HL-60/S4 (cell line): ENCODE results near the gene CXXC5.

ENCODE experiments used
- in situ Hi-C: fragments of 300-500 bp; cut with MboI; formaldehyde crosslinking; loops from 2 replicates; pipeline ENCODE4 v1.14.3; 2022; ENCODE audit warnings: low sequenced_read_pairs

CXXC5 gene

DNA sequence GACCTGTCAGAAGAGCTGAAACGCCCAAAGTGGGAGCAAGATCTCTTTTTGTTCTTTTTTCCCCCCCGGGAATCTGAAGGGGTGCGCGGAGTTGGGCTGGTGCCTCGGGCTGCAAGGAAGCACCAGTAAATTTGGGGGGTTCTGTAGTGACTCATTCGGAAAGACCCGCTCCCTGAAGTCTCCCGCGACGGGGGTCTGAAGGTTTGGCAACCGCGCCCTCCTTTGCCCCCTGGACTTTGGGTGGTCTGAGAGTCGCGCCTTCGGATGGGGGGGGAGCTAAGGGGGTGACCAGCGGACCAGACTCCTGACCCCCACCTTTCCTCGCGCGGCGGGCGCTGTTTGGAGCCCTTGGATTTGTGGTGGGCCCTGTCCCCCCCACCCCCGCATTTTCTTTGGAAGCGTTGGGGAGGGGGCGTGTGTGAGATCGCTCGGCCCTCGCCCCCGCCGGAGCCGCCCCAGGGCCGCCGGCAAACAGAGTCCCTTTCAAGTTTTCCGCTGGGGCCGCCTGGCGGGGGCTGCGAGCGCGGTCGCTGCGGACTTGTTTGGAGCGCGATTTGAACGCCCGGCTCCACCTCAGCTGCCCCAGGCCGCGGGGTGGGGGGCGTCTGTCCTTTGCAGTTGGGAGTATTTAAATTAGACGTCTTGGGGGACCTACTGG is 2.0 kb downstream of the CXXC5 start:
- in situ Hi-C loops: no loop called here

DNA sequence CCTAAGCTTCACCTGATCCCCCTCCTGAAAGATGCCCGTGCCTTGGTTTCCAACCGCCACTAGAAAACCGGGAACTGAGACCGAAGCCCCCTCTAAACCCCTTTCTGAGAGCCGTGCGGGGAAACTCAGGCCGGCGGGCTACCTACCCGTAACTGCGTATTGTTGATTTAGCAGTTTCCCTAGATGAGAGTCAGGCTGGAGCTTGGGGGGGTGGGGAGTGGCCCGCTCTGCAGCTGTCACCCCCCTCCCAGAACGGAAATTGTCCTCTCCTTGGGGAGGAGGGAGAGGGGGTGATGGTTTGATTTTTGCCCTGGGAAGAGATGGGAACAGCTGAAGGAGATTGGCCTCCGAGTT is 2.5 kb downstream of the CXXC5 start:
- in situ Hi-C loops: no loop called here

DNA sequence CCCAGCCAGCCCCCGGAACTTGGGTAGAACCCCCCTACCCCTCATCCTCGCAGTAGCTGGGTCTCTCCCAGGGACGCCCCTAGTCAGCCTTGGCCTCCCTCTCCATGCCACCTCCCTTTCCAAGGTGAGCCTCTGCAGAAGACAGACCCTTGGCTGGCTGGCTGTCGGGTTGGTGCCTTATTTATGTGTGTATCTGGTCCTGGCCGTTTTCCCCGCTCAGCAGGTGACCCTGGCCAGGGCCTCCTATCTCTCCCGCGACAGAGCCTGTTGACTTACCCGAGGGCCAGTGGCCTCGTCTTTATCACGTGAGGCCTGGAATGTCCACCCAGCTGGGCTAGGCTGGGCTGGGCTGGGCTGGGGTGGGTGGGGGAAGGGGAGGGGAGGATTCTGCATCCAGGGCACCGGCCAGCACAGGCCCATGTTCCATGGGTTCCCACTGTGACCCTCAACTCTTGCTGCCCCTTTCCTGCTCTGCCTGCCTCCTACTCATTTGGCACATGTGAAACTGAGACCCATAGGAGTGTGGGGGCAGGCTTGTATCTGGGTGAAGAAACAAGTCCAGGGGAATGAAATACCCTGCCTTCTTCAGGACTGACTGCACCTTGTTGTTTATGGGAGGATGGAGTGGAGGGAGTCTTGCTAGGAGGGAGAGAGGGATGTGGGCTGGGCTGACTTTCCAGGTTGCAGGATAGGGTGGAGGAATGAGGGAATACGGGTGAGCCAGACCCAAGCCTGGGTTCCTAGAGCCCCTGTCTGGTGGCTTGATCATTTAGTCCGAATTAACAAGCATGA is 3.1 kb downstream of the CXXC5 start:
- in situ Hi-C loops: no loop called here

DNA sequence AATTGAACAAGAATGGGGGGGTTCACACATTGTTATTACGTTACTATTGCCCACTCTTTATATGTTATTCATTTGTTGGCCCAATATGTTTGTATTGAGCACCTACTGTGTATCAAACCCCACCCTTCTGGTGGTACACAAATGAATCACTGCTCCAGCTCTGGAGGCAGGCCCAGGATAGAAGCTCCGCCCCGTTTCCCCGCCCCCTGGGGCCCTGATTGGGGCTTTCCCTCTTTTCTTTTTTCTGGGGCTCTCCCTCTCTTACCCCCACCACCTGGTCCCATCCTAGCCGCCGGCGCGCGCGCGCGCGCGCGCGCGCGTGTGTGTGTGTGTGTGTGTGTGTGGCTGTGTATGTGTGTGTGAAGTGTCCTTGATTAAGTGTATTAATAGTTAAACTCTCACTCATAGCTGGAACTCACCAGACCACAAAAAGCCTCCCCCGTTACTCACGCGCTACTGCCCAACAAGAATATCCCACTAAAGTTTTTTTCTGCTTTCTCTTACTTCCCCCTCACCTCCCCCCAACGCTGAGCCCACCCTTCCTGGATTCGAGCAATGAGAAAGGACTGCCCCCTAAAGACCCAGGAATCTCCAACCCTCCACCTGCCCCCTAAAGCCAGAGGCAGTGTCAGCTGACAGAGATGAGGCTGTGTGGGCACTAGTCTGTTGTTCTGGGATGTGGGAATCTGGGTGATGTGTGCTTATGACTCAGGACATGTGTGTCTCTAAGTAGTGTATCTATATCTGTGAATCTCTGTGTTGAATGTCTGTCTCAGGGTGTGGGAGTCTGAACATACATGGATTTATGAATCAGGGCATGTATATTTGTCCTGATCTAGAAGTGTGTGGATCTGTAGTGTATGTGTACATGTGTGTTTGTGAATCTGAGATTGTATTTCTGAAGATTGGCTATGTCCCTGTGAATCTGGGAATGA is 4.0 kb downstream of the CXXC5 start:
- in situ Hi-C loops: no loop called here

DNA sequence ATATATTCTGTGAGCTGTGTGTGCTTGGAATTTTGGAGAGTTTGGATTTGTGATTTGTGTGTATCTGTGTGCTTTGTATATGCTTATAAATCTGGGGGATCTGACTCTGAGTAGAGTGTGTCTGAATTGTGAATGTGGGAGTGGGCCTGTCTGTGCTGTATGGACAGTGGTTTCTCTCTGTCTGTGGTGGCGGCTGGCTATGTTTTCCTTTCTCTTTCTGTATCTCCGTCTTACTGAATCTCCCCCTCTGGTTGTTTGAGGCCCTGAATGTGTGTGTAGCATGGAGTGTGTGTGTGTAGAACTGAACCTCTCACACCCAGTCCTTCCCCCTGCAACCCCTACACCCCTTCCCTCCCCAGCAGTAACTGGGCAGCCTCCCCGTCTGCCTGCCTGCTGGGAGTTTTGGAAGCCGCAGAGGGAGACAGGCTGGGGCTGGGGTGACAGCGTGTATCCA is 4.7 kb downstream of the CXXC5 start:
- in situ Hi-C loops: no loop called here

DNA sequence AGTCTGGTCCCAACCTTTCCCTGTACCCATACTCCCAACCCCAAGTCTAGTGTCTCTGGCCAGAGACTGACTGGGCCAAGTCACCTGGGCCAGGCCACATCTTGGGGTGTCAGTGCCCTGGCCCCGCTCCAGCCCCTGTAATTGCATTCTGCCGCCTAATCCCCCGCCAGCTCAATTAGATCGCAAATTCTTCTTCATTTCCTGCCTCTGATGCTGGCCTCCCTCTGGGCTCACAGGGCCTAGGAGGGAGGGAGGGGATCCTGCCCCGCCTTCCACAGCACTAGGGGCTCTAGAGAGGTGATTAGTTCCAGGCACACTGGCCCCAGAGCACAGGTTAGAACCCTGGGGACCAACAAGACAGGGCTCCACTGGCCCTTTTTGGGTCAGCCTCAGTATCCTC is 5.5 kb downstream of the CXXC5 start:
- in situ Hi-C loops: no loop called here

DNA sequence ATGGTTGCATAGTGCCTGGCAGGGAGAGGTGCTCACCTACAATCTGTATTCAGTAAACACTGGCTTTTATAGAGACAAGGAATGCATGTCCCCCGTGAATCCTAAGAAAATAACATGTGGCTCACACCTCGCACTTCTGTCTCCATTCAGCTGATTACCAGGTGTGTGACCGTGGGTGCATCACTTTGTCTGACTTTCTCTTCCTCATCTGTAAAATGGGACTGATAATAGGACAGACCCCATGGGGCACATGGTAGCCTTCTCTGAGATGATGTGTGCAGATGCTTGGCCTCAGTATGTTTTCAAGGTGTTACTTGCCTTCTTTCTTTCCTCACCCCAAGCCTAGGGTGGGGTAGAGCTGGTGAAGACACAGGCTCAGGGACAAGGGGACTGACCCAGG is 6.3 kb downstream of the CXXC5 start:
- in situ Hi-C loops: no loop called here

DNA sequence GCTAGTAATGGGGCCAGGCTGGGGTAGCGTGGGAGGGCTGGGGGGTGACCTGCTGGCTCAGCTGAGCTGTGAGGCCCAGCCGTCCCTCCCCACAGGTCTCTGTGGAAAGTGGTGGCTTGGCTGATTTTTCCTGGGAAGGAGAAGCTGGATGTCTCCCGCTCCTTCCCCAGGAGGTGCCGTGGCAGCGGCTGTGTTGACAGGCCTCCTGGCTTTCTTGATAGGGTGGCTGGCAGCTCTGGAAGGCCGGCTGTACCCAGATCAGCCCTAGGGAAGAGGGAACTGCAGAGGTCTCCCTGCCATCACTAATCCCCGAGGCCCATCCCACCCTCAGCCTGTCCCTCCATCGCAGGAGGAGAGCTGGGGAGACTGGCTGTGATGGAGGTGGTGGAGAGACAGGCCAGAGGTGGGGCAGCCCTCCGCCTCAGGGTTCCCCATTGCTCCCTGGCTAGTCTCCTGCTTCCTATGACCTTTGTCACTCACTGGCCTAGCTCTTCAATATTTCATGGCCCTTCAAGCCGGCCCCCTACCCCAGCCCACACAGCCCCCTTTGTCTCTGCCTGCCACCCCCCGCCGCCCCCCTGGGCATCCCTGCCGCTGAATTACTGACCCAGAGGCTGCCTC is 6.8 kb downstream of the CXXC5 start:
- in situ Hi-C loops: no loop called here

DNA sequence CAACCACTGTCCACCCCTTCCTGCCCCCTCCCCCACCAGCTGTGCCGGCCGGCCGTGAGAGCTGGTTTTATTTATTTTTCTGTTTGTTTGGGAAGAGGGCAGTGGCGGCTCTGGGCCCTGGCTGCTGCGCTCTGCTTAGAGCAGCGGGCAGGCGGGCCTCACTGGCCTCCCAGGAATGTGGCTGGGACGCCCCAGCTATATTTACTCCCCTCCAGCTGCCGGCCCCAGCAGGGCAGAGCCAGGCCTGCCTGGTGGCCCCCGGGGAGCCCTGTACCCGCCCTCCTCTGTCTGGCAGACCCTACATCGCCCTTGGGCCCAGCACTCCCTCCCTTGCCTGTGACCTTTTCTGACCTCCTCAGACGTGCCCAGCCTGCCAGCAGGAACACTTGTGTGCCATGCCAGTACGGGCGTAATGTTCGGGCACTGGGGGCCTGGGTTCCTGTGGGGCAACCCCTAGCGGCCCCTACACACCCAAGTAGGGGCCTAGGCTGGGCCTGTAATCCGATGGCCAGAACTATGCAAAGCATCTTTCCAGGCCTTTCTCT is 7.7 kb downstream of the CXXC5 start:
- in situ Hi-C loops: no loop called here

DNA sequence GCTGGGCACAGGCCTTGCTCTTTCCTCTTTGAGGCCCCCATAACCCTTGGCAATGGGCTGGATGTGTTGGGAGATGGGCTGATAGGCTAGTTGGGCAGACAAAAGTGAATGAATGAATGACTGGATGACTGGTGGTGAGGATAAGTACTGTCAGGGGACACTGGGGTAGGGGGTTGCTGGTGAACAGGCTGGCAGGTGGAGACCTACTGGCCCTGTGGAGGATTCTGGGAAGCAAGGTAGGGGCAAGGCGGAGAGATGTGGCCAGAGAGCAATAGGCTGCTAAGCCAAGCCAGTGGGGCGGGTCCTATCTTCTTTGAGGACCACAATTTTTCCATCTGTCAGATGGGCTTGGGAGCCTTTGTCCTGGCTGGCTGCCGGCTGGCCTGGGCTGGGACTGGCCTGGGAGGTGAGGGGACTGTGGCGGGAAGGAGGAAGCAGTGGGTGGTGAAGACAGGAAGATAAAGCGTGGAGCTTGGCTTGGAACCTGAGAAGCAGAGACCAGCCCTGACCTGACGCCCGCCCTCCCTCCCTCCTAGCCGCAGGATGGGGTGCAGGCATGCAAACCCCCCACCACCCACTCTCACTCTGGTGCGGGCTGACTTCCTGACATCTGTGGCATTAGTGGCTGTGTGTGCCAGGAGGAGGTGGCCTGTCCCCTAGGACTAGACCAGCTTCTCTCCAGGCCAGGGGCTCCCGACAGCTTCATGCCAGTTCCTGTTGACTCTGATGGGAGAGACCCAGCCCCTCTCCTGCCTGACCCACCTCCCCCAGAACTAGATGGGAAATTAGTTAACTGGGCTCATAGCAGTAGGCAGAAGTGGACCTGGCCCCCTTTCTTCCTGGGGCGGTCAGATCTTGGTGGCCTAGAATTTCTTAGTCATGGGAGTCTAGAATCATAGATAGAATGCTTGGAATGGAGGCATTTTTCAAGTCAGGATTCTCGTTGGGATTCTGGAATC is 9.5 kb downstream of the CXXC5 start:
- in situ Hi-C loops: no loop called here

DNA sequence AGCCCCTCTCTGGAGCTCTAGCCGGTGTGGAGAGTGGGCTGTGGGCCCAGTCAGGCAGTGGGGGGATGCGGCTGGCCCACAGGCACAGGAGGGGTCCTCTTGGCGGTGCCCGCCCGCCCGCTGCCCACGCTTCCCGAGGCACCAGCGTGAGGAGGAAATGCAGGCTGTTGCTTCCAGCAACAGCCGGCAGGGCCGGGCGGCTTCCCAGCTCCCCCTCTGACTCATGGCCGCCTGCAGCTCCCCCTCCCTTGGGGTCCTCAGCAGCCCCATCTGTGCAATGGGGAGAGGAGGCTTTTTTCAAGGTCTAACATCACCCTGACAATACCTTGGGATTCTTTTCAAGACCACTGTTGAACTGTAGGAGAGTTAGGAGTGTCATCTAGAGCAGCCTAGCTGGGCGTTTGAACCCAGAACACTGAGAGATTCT is 10.4 kb downstream of the CXXC5 start:
- in situ Hi-C loops: no loop called here

DNA sequence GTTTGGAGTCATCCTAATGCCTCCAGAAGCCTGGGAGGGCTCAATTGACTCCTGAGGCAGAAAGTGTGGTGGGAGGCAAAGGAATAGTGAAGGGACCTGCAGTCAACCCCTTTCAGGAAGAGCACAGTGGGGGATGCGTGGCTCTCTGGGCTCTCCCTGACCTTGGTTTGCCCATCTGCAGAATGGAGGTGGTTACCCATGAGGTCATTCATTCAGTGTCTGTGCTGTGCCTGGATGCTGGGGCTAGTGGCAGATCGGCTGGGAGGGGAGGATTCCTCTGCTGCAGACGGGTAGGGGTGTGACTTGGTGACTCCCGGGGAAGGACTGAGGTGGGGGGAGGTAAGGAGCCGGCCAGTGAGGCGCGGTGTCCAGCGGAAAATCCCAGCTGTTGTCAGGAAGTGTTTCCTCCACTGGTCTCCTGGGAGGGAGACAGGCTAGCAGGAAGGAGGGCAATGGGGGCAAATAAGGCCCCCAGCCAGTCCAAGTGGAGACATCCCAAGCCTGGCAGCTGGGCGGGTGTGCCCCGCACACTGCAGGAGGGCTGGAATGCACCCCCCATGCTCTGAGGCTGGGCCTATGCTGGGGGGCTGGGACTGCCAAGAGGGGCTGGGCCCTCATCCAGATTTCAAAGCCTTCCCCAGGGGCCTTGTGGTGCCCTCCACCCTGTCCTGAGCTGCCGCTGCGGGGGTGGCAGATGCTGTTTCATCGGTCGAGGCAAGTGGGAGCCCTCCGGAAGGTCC is 10.9 kb downstream of the CXXC5 start:
- in situ Hi-C loops: no loop called here

DNA sequence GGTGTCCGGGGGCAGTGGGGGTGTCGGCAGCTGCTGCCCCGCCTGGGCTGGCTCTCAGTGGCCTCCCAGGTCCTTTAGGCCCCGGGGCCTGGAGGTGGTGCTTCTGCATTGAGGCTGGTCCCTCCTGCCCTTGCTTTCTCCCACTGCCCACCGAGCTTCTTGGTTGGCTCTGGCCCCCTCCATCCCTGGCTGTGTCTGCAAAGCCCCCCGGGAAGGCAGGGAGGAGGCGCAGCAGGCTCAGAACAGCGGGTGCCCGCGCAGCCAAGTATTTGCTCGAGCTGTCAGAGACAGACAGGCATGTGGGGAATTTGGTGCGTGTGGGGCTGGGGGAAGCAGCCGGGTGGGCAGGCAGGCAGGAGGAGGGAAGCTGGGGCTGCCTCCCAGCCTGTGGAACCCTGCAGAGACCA is 11.5 kb downstream of the CXXC5 start:
- in situ Hi-C loops: no loop called here

DNA sequence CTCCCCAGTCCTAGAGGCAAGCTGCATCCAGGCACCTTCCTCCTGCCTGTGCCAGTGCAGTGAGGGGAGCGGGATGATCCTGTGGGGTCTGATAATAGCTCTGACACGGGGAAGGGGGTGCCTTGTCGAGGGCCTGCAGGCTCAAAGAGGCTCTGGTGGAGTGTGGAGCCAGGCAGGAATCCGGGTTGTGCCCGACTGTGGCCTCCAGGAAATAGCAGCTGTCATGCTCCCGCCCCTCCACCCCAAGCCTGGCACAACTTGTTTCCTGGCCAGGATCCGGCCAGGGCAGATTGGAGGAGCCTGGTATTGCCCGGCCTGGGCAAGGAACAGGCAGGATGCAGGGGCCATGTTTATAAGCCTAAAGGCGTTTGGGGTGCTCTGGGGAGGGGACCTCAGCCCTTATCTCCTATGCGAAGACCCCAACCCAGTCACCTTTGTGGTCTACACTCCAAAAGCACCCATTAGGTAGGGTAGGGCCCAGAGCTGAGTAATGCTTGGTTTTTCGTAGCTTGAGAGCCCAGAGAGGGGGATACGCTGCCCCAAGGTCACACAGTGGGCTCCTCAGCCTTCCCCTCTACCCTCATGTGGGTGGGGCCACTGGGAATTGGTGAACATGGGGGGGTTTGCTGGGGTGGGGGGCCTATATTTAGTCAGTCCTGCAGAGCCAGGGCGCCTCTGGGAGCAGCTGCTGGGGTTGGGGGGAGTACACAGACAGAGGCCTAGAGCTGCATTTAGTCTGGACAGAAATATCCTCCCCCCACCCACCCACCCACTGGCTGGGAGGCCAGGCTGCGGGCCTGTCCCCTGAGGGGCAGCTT is 12.2 kb downstream of the CXXC5 start:
- in situ Hi-C loops: no loop called here

DNA sequence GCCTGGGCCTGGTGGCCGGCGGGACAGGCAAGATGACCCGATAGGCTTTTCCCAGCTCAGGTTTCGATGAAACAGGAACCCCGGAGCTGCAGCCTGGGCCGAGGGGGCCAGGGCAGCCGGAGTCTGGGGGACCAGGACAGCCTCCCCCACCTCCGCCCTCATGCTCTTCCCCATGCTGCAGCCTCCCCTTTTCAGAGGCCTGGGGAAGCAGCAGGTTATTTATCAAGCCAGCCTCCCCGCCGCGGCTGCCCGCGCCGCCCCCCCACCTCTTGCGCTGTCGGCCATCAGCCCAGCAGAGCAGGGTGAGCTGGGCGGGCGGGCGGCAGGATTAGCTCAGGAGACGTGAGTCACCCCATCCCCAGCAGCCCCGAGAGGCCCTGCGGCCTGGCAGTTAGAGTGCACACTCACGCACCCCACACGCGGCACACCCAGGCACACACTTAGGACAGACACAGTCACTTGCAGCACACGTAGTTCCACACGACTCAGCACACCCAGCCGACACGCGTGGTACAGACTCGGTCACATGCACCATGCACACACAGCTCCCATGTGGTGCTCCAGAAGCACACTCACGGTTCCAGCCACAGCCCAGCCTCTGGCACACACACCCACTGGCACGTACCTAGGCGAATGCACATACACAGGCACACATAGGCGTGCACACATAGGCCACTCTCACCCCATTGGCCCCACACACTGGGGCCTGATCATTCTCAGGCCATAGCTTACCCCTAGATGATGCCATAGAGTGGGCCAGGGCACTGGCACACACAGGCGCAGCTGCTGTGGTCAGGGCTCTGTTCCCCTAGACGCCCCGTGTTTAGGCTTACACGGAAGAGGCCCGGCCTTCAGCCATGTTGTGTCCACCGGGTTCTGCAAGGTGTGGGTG is 13.0 kb downstream of the CXXC5 start:
- in situ Hi-C loops: no loop called here

DNA sequence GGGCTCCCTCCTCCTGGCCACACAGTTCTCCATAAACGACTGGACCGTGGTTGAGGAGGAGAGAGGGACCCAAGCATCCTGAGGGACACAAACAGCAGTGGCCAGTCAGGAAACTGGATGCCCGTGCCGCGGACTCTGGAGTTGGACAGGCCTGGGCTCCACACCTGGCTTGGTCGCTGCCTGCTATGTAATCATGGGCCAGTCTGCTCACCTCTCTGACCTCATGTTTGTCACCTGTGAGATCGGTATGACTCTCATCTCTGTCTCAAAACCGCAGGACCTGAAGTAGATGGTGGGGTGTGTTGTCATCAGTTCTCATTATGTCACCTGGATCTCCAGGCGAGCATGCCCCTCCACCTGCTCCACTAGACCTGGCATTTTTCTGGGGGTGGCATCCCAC is 14.5 kb downstream of the CXXC5 start:
- in situ Hi-C loops: no loop called here
